GM18517 (cell line): Measurements from ENCODE around the gene PSKH1.
A peak's percentile ranks its signal among the peaks of the same experiment; 100 is the strongest.
"Not testable (repeated sequence)": the region's sequence is repeated elsewhere in the genome, so short reads cannot be mapped to it uniquely, and the experiment has no call there.

Source experiments
- ATAC-seq: cut with Tn5 transposase; IDR thresholded peaks from one replicate; pipeline ENCODE4 v1.9.1; 2021; ENCODE audit warnings: mild to moderate bottlenecking, moderate library complexity; ENCODE audit not compliant: unreplicated experiment

Gene PSKH1

DNA sequence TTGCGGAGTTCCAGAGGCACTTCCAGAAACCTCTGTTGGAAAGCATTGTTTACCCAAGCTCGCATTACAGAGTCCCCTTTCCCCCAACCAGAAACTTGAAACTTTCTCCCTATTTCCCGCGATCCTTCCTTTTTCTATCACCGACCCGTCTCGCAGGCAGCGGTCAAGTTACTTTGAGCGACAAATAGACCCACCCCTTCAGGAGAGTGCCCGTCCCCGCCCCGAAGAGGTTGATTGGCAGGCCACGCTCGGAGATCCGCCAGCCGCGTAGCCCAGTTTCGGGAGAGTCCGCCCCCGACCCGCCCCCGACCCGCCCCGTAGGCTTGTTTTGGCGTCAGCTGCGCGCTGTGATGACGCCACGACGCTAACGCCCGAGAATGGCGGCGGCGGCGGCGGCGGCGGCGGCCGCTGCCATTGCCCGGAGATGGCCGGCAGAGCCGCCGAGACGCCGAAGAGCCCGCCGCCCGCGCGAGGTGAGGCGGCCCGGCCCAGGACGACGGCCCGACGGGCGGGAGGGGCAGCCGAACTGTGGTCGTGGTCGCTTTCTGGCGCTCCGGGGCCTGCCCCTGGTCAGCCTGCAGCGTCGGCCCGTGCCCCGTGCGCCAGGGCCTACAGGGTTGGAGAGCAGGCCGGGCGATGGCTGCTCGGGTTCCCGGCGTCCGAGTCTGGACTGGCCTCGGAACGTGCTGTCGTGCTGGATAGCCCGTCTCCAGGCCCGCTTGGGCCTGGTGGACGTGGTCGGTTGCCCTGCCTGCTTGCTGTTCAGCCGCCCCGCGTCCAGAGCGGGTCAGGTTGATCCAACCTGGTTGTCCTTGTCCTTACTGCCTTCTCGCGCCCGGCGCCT is at the start of gene PSKH1:
Gene PSKH1 (plus strand): TSS at position 356 of the 844 bp plus-strand sequence. CDS start 15,496 bp downstream, outside the sequence.
- ATAC-seq: peak; percentile 75

DNA sequence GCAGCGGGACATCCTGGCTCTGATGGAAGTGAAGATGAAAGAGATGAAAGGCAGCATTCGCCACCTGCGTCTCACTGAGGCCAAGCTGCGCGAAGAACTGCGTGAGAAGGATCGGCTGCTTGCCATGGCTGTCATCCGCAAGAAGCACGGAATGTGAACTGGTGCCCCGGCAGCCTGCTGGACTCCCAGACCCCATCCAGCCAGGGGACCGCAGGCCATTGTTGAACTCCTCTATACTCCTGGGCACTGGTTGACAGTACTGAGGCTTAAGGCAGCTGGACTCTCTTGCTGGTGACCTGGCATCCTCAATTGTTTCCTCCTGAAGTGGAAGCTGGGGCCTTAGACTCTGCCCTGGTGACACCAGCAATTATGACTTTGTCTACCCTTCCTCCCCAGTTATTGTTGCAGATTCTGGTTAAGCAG is 49.7 kb upstream of the PSKH1 start:
- no peak for ATAC-seq

DNA sequence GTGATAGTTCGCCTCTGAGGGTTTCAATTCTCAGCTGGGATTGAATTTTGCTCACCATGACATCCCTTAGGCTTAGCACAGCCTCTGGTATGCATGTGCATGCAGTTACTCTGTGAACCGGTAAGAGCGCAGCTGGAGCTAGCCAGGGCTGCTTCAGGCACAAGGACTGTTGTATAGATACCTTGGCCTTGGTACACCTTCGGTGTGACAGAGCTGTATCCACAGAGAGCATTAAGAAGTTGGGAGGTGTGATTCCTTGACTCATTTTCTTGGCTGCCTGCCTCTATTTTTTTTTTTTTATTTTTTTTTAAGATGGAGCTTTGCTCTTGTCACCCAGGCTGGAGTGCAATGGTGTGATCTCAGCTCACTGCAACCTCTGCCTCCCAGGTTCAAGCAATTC is 48.6 kb upstream of the PSKH1 start:
- ATAC-seq: no peak

DNA sequence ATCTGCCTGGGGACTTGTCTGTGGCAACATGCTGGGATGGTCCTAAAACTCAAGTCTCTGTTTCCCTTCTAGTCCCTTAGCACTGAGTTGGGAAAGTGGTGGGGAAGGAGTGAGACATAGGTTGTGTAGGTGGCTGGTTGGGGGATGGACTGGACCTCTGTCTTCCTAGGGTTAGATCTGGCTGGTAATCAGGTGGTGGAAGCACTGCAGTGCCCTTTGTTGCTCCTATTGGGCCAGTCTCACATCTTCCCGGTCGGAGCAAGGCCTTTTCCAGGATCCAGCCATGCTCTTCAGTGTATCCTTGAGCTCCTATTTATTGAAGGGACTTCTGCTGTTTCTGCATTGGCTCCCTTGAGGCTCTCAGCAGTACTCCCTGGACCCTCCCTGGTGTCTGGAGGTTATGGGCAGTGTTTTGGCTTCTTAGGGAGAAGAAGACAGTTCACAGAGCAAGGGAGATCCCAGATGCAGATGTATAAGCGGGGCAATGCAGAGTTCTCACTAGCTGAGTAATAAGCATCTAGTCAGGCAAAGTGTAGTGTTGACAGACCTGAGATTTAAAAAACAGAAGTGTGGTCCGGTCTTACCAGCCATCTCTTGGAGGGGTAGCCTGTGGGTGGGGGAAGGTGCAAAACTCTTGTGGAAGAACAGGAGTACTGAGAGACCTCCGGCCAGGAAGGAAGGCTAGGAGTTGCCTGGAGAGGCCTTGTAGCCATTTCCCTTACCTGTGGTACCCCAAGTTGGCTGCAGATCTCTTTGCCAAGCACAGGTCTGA is 47.6 kb upstream of the PSKH1 start:
- no peak for ATAC-seq

DNA sequence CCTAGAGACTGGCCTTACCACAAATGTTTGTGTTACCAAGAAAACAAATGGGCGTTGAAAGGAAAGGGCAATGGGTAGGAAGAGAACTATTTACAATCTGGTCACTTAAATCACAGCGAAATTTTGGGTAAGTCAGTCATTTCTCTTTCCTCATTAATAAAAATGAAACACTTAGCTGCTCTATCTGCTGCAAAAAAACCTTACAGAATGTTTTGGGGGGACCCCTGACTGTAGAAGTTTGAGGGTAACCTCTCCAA is 47.1 kb upstream of the PSKH1 start:
- ATAC-seq: no peak

DNA sequence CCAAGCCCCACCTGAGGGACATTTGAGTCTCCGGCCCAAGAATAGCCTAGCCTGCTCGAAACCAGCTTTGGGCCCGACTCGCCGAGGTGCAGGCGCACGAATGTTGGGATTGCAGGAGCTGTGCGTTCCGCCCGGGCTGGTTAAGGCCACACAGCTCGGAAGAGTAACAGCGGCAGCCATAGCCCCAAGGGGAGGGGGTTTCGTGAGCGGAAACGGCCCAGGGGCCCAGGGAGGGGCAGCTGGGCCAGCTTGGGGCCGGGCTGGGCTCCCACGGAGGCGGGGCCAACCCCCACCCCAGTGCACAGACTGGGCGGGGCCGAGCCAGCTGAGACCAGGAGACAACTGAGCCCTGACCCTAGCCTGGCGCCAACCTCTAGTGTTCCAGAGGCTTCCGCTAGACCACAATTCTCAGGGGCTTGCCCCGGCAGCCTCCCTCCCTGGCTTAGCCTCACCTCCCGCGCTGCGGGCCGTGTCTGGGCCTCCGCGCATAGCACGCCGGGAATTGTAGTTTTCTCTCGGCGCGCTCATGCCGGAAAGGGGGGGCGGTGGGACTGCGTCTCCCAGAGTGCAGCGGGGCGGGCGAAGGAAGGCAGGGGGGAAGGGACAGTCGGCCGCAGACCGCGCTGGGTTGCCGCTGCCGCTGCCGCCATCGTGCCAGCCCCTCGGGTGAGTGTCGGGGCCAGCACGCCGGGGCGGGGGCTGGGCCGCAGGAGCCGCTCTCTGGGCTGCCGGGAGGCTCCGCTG is 46.6 kb upstream of the PSKH1 start, which contains the start of gene NUTF2:
Gene NUTF2 (plus strand): TSS at position 614 of the 744 bp plus-strand sequence. CDS start 18,198 bp downstream, outside the sequence.
- peak; percentile 59 for ATAC-seq

DNA sequence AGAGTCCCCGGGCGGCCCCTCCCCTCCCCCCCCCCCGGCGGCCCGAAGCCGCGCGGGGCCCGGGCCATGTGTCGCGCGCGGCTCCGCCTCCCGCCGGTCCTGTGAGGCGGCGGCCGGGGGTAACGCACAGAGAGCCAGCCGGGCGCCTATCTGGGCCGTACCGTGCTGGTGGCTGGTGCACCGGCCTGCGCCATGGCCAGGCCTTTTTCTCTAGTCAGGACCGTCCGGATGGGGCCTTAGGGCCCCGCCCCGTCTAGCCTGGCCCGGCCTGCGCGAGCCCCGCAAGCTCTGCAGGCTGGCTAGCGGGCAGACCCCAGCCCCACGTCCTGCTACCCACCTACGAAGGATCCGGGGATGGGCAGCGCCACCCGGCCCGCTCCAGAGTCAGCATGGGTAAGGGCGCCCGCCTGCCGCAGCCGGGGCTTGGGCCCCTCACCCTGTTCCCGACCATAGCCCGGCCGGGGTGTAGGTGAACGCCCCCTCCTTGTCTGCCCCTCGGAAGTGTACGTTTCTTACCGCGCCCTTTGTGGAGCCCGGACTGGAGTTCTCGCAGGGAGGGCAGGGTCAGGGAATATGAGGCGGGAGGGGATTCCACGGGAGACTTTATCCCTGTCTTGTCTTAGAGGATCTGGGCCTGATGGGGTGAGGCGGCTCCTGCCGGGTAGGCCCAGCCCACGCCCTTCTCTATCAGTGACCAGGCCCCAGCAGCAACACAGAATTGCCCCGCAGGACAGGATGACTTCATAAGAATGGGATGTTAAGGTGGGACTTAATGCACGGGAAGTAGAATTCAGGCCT is 45.8 kb upstream of the PSKH1 start, which contains the start of gene CENPT:
Gene CENPT (minus strand): TSS at position 630 of the 798 bp plus-strand sequence. CDS start 13,834 bp downstream, outside the sequence.
- peak; percentile 36 for ATAC-seq

DNA sequence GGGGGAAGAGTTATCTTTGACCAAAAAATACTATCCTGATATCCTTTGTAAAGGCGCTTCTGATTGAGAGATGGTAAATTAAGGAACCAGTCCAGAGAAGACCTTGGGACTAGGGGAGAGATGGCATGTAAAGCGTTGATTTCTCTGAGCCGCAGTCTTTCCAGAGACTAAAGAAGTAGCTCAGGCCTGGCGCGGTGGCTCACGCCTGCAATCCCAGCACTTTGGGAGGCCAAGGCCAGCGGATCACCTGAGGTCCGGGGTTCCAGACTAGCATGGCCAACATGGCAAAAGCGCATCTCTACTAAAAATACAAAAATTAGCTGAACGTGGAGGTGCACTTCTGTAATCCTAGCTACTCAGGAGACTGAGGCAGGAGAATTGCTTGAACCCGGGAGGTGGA is 44.9 kb upstream of the PSKH1 start:
- no peak for ATAC-seq

DNA sequence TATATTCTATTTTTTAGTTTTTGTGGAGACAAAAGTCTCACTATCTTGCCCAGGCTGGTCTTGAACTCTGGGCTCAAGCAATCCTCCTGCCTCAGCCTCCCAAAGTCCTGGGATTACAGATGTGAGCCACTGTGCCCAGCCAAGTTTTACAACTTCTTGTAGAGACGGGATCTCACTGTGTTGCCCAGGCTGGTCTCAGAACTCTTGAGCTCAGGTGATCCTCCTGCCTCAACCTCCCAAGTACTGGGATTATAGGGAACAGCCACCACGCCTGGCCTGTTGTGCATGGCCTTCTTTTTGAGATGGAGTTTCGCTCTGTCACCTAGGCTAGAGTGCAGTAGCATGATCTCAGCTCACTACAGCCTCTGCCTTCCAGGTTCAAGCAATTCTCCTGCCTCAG is 39.4 kb upstream of the PSKH1 start:
- ATAC-seq: no peak

DNA sequence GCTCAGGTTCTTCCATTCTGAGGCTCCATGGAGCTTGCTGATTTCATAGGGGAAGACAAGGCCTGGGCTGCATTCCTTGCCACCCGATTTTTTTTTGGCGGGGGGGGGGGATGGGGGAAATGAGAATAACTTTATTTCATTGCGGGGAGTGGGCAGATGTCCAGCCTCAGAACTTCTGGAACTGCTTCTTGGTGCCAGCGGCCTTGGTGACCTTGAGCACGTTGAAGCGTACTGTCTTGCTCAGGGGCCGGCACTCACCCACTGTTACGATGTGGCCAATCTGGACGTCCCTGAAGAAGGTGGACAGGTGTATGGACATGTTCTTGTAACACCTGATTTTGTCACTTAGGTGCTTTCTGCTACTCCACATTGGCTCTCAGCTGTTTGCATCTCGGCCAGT is 37.3 kb upstream of the PSKH1 start:
- ATAC-seq: no peak

DNA sequence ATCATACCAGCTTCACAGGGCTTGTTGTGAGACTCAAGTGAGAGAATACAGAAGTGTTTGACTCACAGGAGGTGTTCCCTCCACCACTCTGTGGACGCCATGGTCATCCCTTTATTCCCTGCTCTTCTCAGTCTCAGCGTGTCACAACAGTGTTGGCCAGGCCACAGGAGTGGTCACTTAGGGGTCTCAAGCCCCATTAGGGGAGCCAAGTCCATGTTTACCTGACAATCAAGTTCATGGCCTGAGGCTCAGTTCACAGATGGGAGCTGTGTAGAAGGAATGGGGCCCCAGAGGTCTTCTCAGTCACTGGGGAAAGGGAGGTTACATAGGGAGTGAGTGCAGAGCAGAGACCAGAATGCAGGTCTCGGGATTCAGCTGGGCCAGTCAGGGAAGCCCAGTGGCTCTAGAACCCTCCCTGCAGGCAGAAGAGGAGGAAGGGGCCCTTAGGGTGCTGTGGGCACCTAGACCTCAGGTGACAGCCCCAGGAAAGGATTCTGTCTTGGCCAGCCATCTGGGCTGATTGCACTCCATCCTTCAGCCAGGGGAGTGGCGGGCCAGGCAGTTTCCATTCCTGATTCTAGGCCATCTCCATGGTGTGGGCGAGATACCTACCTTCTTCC is 36.0 kb upstream of the PSKH1 start:
- no peak for ATAC-seq

DNA sequence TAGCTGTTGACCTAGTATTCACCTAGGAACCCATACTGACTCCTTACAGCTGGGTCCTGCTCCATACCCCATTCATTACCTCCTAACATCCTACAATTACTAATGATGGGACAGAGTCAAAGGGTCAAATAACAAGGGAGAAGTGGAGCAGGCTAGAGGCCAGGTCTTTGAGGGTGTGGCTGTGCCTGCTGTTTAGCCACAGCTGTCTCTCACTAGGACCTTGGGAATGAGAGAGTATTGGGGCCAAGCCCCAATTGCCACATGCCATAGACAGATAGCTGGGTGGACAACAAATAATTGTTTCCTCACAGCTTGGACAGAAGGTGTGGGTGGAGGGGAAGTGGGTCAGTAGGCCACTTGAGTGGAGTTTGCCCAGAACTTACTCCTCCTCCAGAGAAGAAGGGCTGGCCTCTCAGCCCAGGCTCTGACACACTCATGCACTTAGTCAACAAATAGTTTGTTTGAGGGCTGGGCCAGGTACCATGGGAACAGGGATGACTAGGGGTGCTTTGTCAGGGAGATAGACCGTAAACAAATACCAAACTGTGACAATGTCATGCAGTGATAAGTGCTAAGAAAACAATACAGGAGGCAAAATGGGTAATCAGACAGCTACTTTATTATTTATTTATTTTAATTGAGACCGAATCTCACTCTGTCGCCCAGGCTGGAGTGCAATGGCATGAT is 35.4 kb upstream of the PSKH1 start:
- ATAC-seq: no peak

DNA sequence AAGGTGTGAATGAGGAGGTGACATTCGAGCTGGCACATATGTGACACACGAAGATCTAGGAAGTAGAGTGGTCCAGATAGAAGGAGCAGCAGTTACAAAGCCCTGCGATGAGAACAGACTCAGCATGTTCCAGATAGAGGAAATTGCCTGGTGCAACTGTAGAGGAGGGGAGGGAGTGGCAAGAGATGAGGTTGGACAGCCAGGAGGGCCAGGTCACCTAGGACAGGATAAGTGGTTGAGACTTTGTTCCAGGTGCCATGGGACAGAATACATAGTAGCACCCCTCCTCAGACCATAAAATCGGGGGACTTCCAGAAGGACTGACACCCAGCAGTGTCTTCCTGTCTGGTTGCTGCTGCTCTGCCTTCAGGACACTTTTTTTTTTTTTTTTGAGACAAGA is 34.6 kb upstream of the PSKH1 start:
- ATAC-seq: no peak

DNA sequence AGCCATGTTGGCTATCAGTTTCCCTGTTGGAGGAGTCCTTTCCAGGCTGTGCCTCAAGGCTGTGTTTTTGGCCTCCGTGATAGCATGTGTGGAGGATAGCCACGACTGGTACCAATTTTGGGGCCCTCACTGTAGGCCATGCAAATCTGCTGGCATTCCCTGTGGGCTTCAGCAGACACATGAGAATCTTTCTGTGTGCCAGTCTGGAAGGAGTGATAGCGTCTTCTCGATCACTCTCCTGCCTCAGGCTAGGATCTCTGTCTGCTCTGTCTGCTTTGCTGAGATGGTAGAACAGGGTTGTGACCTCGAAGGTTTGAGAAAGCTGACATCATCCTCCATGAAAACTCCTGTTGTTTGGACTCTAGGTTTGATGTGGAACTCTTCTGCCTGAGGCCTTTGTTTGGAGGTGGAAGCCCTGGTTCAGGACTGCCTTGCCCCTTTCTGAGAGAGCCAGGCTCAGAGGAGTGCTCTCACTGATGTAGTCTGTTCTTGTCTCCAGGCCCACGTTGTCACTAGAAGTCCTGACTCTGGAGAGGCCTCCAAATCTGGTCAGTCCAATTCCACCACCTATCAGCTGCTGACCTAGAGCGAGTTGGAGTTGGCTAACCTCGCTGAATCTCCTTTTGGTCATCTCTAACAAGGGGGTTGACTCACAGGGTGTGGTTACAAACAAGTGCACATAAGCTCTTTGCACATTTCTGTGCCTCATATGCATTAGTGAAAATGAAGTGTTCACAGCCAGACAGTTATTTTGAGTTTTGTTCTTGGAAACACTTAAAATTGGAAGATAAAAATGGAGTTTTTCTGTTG is 32.3 kb upstream of the PSKH1 start:
- ATAC-seq: no peak

DNA sequence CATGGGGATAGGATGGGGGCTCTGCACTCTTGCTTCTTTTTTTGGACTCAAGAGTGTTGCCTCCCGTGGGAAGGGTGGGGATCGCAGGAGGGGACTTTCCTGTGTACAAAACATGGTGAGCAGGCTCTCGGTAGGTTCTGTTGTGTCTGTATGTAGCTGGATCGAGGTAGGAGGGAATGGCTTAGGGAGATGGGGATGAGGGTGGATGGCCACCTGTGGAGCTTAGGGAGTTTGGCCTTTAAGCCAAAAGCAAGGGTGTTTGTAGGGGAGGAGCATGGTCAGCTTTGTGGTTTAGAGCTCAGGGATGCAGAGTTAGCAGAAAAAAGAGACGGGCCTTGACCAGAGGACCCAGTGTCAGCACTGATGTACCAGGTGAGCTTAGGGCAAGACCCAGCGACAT is 31.2 kb upstream of the PSKH1 start:
- ATAC-seq: no peak

DNA sequence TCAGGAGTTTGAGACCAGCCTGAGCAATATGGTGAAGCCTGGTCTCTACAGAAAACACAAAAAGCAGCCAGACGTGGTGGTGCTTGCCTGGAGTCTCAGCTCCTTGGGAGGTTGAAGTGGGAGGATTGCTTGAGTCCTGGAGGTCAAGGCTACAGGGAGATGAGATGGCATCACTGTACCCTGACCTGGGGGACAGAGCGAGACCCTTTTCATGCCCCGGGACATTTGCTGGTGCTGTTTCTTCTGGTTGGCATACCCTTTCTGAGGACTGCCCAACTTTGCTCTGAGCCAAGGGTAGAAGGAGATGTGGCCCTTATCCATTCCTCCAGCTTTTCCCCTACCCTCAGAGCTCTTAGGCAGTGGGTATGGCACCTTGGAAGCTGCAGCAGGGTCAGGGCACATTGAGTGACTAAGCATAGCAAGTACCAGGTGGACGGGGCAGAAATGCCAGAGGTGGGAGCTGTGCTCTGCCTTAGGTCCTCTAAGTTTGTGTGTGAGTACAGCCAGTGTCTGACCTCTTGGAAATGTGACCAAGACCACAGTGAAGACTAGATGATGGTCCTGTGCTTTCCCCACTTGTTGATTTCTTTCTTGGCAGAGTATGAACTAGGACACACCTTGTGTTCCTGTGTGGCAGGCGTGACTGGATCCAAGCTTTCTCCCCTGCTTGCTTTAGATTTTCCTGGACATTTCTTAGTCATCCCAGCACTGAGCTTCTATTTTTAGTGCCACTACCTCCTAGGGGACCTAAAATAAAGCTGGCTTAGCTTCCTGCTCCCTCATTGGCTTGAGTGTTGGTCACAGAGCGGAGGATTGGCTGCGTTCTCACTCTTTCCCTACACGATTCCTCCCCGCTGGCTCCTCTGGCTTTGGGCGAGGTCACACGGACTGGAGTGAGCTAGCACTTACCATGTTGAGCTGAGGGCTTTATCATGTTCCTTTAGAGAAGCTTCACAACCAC is 30.2 kb upstream of the PSKH1 start:
- no peak for ATAC-seq

DNA sequence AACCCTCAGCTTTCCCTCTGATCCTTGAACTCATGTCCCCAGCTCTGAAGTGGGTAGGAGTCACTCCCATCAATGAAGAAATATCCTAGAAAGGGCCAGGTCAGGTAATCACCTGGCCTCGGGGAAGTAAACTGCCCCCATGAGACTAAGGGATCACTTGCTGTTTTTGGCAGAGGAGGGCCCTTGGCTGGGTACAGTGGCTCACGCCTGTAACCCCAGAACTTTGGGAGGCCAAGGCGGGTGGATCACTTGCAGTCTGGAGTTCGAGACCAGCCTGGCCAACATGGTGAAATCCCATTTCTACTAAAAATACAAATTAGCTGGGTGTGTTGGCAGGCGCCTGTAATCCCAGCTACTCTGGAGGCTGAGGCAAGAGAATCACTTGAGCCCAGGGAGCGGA is 29.0 kb upstream of the PSKH1 start:
- not testable (repeated sequence) for ATAC-seq

DNA sequence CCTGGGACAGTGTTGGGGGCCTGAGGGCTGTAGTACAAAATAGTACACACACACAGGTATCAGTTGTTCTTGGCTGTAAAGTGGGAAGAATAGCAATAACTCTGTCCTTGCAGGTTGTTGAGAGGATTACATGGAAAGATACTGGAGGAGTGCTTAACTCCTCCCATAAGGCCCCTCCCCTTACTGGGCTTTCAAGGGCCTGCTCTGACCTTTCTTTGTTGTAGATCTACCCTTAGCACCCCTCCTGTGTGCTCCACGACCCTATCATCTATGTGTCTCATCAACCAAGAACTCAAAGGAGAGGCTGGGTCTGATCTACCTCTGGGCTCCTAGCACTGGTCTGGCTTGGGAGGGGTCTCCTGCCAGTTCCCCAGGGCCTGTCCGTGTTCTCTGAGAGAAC is 28.5 kb upstream of the PSKH1 start:
- no peak for ATAC-seq
